IPS-15b (cell line): Measurements from ENCODE around the gene PET100.

ENCODE experiments used
- H3K27me3 ChIP-seq: one replicate; pipeline ENCODE4 v1.6.1; 2013; ENCODE audit warnings: low read length; ENCODE audit not compliant: control insufficient read depth, insufficient read depth
- H3K36me3 ChIP-seq: one replicate; pipeline ENCODE4 v1.6.1; 2013; ENCODE audit warnings: low read length; ENCODE audit not compliant: control insufficient read depth, insufficient read depth
- H3K4me1 ChIP-seq: one replicate; pipeline ENCODE4 v1.6.1; 2013; ENCODE audit warnings: mild to moderate bottlenecking, low read length; ENCODE audit not compliant: control insufficient read depth, insufficient read depth
- H3K4me3 ChIP-seq: one replicate; pipeline ENCODE4 v1.5.1; 2013; ENCODE audit warnings: low read depth, low read length
- H3K9ac ChIP-seq: one replicate; pipeline ENCODE4 v1.6.1; 2013; ENCODE audit warnings: low read depth, mild to moderate bottlenecking, low read length
- H3K9me3 ChIP-seq: one replicate; pipeline ENCODE4 v1.6.1; 2013; ENCODE audit warnings: mild to moderate bottlenecking, low read length; ENCODE audit not compliant: control insufficient read depth, insufficient read depth

The PET100 gene, protein sequence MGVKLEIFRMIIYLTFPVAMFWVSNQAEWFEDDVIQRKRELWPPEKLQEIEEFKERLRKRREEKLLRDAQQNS

DNA sequence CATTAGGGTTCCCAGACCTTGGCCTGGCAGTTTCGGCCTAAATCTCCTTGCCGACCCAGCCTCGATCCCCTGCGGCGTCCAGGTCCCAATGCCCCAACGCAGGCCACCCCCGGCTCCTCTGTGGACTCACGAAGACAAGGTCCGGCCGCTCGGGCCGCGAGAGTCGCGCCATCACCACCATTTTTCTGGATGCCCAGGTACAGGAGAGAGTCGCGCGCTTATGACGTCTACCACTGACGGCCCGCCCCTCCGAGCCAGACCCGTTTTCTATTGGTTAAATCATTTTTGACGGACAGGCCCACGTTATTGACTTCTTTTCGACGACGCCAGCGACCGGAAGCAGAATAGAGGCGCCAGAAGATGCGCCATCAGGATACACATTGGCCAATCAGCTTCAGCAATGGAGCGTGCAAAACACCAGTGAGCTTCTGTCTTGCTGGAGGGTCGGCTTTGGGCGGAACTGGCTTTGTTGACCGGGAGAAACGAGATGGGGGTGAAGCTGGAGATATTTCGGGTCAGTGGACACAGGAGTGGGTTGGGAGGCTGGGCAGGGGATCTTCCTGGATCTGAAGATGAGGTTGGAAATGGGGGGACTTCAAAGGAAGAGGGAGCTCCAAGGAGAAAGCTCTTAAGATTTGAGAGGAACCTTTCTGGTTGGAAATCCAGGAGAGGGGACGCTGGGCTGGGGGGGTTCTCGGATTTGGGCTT lies at the start of gene PET100, which contains the start of gene XAB2:
TSS of gene PET100 (plus strand) at position 447 of the 708 bp plus-strand sequence. CDS start at position 488, 41 bp downstream.
TSS of gene XAB2 (minus strand) at position 199 of the 708 bp plus-strand sequence. CDS start at position 181, 18 bp downstream.
- Histone ChIP-seq H3K4me1 (peaks cover 2% of the 10 kb centered on the region), H3K9me3 (no peaks in the 10 kb centered on the region), H3K27me3 (no peaks in the 10 kb centered on the region), H3K9ac (peak within 1 kb of the TSS; percentile 95), H3K36me3 (peaks cover 17% of the 10 kb centered on the region), H3K4me3 (peak within 1 kb of the TSS; percentile 100)

- no peaks in the 10 kb centered on the region for H3K9me3 ChIP-seq
- H3K36me3 ChIP-seq, result no peaks in the 10 kb centered on the region
- H3K4me3 ChIP-seq, result no peak overlapping the region
- H3K27me3 ChIP-seq, result peaks cover 5% of the 10 kb centered on the region
- no peak overlapping the region for H3K9ac ChIP-seq
- no peaks in the 10 kb centered on the region for H3K4me1 ChIP-seq
Measured at GRCh38 chr19:7582446-7582845, 47.1 kb upstream of the PET100 start.

DNA sequence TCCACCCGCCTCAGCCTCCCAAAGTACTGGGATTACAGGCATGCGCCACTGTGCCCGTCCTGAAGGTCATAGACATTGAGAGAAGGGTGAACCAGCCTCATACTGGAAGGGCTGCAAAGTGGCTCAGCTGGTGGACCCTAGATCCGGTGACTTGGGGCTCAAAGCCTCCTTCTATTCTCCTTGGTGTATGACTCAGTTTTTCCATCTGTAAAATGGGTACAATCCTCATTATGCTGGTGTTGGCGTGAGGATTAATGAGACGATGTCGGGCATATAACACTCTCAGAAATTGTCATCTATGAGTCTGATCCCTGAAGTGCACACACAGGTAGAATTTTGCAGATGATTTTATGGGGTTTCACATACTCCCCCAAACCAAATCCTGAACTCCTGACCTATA lies 39.8 kb upstream of the PET100 start:
- no peaks in the 10 kb centered on the region for H3K36me3 ChIP-seq
- no peaks in the 10 kb centered on the region for H3K4me1 ChIP-seq
- no peak overlapping the region for H3K9ac ChIP-seq
- no peak overlapping the region for H3K4me3 ChIP-seq
- no peaks in the 10 kb centered on the region for H3K9me3 ChIP-seq
- peaks cover 7% of the 10 kb centered on the region for H3K27me3 ChIP-seq

GRCh38 chr19:7590256-7590655 lies 39.3 kb upstream of the PET100 start:
- Histone ChIP-seq H3K36me3 (no peaks in the 10 kb centered on the region), H3K9ac (no peak overlapping the region), H3K4me3 (no peak overlapping the region), H3K4me1 (no peaks in the 10 kb centered on the region), H3K9me3 (no peaks in the 10 kb centered on the region), H3K27me3 (peaks cover 9% of the 10 kb centered on the region)

- Histone ChIP-seq H3K27me3 (peaks cover 7% of the 10 kb centered on the region), H3K4me1 (no peaks in the 10 kb centered on the region), H3K9ac (peak within 1 kb of the TSS; percentile 24), H3K4me3 (peak within 1 kb of the TSS; percentile 66), H3K36me3 (no peaks in the 10 kb centered on the region), H3K9me3 (no peaks in the 10 kb centered on the region)
Measured at GRCh38 chr19:7595466-7596133, 34.0 kb upstream of the PET100 start, which contains the start of gene CAMSAP3. Gene CAMSAP3 (plus strand): TSS chr19:7595863. CDS start chr19:7596003, 140 bp downstream.

DNA sequence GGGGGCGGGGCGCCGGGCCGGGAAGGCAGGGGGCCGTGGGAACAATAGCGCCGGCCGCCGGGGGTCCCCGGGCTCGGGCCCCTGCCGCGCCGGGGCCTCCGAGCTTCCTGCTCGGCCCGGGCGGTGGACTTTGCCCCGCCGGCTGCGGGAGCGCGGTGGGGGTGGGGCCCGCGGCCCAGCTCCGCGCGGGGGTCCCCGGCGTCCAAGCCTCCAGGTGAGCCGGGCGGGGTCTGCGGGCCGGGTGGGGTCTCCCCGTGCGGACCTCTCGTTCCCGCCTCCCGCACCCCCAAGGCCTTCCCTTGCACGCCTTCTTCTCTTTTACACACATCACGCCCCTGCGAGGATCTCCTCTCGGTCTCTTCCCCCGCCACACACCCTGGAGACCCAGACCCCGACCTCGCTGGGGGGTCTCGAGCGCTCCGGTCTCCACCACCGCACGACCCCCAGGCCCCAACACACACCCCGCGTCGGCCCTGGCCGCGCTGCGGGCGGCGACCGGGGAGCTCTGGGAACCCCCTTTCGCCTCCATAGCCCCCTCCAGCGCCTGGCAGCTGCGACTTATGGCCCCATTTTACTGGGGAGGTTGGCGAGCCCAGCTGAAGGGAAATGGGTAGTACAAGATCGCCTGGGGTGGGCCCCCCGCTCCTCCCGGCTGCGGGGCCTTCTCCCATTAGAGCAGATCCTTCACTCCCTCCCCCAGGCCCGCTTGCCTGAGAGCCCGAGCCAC lies 33.2 kb upstream of the PET100 start:
- H3K27me3 ChIP-seq, result peaks cover 7% of the 10 kb centered on the region
- H3K4me1 ChIP-seq, result no peaks in the 10 kb centered on the region
- peak overlapping the region; percentile 24 for H3K9ac ChIP-seq
- H3K4me3 ChIP-seq, result peak overlapping the region; percentile 61
- H3K36me3 ChIP-seq, result no peaks in the 10 kb centered on the region
- no peaks in the 10 kb centered on the region for H3K9me3 ChIP-seq

- no peak overlapping the region for H3K4me3 ChIP-seq
- H3K36me3 ChIP-seq, result no peaks in the 10 kb centered on the region
- no peak overlapping the region for H3K9ac ChIP-seq
- H3K4me1 ChIP-seq, result no peaks in the 10 kb centered on the region
- no peaks in the 10 kb centered on the region for H3K9me3 ChIP-seq
- peaks cover 7% of the 10 kb centered on the region for H3K27me3 ChIP-seq
Measured at GRCh38 chr19:7597689-7598088, 31.9 kb upstream of the PET100 start.

GRCh38 chr19:7598180-7598579 lies 31.4 kb upstream of the PET100 start:
- Histone ChIP-seq H3K9ac (no peak overlapping the region), H3K27me3 (peaks cover 7% of the 10 kb centered on the region), H3K9me3 (no peaks in the 10 kb centered on the region), H3K4me1 (no peaks in the 10 kb centered on the region), H3K4me3 (no peak overlapping the region), H3K36me3 (no peaks in the 10 kb centered on the region)

GRCh38 chr19:7600721-7601120 lies 28.9 kb upstream of the PET100 start:
- Histone ChIP-seq H3K27me3 (no peaks in the 10 kb centered on the region), H3K9ac (no peak overlapping the region), H3K36me3 (no peaks in the 10 kb centered on the region), H3K9me3 (no peaks in the 10 kb centered on the region), H3K4me3 (no peak overlapping the region), H3K4me1 (no peaks in the 10 kb centered on the region)

DNA sequence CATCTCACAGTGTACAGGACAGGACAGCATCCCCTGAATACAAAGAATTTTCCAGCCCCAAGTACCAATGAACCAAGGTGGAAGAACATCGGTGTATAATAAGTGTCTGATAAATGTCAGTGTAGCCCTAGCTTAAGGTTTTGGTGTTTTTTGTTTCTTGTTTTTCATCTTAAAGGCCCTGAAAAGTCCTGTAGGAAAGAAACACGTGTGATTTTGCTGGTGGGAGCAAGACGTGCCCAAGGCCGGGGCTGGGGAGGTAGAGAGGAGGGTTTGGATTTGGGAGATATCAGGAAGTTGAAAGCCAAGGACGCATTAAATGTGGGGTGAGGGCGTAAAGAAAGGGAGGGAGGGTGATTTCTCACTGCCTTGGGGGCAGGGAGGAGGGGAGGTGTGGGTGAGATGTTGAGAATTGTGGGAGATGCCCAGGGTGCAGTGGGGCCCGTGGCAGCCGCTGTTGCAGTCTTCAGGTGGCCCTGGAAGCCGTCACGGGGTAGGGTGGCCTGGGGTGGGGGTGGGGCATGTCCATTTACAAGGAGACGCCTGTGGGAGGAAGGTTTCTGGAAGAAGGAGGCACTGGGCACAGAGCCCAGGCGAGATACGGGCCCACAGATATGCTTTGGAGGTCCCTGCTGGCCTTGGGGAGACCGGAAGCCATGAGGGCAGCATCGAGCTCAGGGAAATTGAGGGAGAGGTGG lies 27.2 kb upstream of the PET100 start:
- peaks cover 7% of the 10 kb centered on the region for H3K36me3 ChIP-seq
- H3K4me3 ChIP-seq, result no peak overlapping the region
- no peaks in the 10 kb centered on the region for H3K9me3 ChIP-seq
- no peaks in the 10 kb centered on the region for H3K4me1 ChIP-seq
- H3K9ac ChIP-seq, result no peak overlapping the region
- no peaks in the 10 kb centered on the region for H3K27me3 ChIP-seq

DNA sequence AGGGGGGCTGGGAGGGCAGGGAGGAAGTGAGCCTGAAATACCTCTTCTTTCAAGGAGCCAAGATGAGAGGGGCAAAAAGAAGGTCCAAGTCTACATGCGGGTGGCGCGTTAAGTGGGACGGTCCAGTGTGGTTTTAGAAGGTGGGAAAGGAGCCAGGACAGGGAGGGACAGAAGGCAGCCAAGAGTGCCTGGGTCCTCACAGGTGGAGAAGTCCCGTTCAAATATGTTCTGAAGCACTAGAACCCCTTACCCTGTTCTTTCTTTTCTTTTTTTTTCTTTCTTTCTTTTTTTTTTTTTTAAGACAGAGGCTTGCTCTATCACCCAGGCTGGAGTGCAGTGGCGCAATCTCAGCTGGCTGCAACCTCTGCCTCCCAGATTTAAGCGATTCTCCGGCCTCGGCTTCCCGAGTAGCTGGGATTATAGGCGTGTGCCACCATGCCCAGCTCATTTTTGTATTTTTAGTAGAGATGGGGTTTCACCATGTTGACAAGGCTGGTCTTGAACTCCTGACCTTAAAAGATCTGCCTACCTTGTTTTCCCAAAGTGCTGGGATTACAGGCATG lies 26.6 kb upstream of the PET100 start:
- H3K36me3 ChIP-seq, result peaks cover 8% of the 10 kb centered on the region
- no peak overlapping the region for H3K4me3 ChIP-seq
- no peaks in the 10 kb centered on the region for H3K9me3 ChIP-seq
- H3K9ac ChIP-seq, result no peak overlapping the region
- no peaks in the 10 kb centered on the region for H3K27me3 ChIP-seq
- no peaks in the 10 kb centered on the region for H3K4me1 ChIP-seq
